DOHH2 (cell line): Measurements from ENCODE around the gene ANGPT4.

Experiments used
- H3F3A ChIP-seq: fragments of 200-600 bp; sonication (generic), shearing (Covaris generic); 2 replicates; pipeline ENCODE4 v1.6.0; 2016; ENCODE audit warnings: antibody characterized with exemption, mild to moderate bottlenecking; ENCODE audit not compliant: control insufficient read depth, insufficient read depth
- H3K27ac ChIP-seq: fragments of 200-600 bp; sonication (generic); 2 replicates; pipeline ENCODE4 v1.5.1; 2014; ENCODE audit warnings: low read depth, mild to moderate bottlenecking, low read length, moderate library complexity
- H3K27me3 ChIP-seq: fragments of 200-600 bp; sonication (generic); 2 replicates; pipeline ENCODE4 v1.6.1; 2014; ENCODE audit warnings: mild to moderate bottlenecking, low read length, mixed read lengths; ENCODE audit not compliant: control insufficient read depth
- H3K36me3 ChIP-seq: fragments of 200-600 bp; sonication (generic); 2 replicates; pipeline ENCODE4 v1.6.1; 2014; ENCODE audit warnings: mild to moderate bottlenecking, low read length, moderate library complexity, mixed read lengths; ENCODE audit not compliant: control insufficient read depth
- H3K4me1 ChIP-seq: fragments of 200-600 bp; sonication (generic); 2 replicates; pipeline ENCODE4 v1.6.1; 2014; ENCODE audit warnings: mild to moderate bottlenecking, low read length, mixed read lengths; ENCODE audit not compliant: control insufficient read depth
- H3K4me2 ChIP-seq: fragments of 200-600 bp; sonication (generic); 2 replicates; pipeline ENCODE4 v1.6.0; 2014; ENCODE audit warnings: mild to moderate bottlenecking, low read length, moderate library complexity
- H3K4me3 ChIP-seq: fragments of 200-600 bp; sonication (generic); 2 replicates; pipeline ENCODE4 v1.5.1; 2014; ENCODE audit warnings: mild to moderate bottlenecking, low read length, mixed read lengths
- H3K79me2 ChIP-seq: fragments of 200-600 bp; sonication (generic); 2 replicates; pipeline ENCODE4 v1.6.1; 2014; ENCODE audit warnings: mild to moderate bottlenecking, low read length, mixed read lengths; ENCODE audit not compliant: control insufficient read depth
- H3K9me2 ChIP-seq: fragments of 200-600 bp; sonication (generic); replicated peaks from 2 replicates; pipeline ENCODE4 v1.6.1; 2014; ENCODE audit warnings: mild to moderate bottlenecking, low read length, mixed read lengths; ENCODE audit not compliant: control insufficient read depth
- H3K9me3 ChIP-seq: fragments of 200-600 bp; sonication (generic); 2 replicates; pipeline ENCODE4 v1.6.1; 2014; ENCODE audit warnings: antibody characterized with exemption, low read length, mixed read lengths; ENCODE audit not compliant: control insufficient read depth, insufficient read depth
- H4K20me1 ChIP-seq: fragments of 200-600 bp; sonication (generic); 2 replicates; pipeline ENCODE4 v1.6.0; 2014; ENCODE audit warnings: low read depth, mild to moderate bottlenecking, antibody characterized with exemption, low read length, moderate library complexity; ENCODE audit not compliant: control insufficient read depth, insufficient read depth
- EZH2phosphoT487 ChIP-seq: fragments of 200-600 bp; sonication (generic); IDR thresholded peaks from 2 replicates; pipeline ENCODE4 v1.6.1; 2017; ENCODE audit warnings: borderline replicate concordance, mild to moderate bottlenecking, antibody characterized with exemption, low read length, moderate library complexity, mixed read lengths
- TF ChIP-seq, protein P1 (sequence below): fragments of 200-600 bp; sonication (generic); IDR thresholded peaks from one replicate; pipeline ENCODE4 v1.5.1; 2014; ENCODE audit warnings: antibody characterized with exemption, mild to moderate bottlenecking, low read depth, low read length; ENCODE audit not compliant: poor library complexity, severe bottlenecking

ANGPT4 gene

DNA sequence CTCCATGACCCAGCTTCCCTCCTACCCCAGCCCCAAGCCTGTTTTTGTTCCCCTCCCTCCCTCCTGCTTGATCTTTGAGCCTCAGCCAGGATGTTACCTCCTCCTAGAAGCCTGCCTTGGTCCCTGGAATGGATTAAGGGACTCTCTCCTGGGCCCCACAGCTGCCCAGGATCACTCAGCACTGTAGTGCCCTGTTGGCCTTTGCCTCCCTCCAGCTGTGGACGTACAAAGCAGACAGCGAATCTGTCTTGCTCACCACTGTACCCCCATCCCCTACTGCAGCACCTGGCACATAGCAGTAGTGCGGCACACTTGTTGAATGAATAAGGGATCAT, 94.4 kb downstream of the ANGPT4 start:
- H3K9me3 ChIP-seq: no peaks in the 10 kb centered on the region; the same call in 1 of the 2 replicates
- no peaks in the 10 kb centered on the region for H3K9me2 ChIP-seq
- H3K4me3 ChIP-seq: no peak overlapping the region
- no peaks in the 10 kb centered on the region for H3K27me3 ChIP-seq
- no peaks in the 10 kb centered on the region for H3F3A ChIP-seq
- H3K4me2 ChIP-seq: no peak overlapping the region
- H3K79me2 ChIP-seq: no peaks in the 10 kb centered on the region
- no peak overlapping the region for H3K27ac ChIP-seq
- no peak for TF ChIP-seq EZH2phosphoT487
- TF ChIP-seq, protein P1, sequence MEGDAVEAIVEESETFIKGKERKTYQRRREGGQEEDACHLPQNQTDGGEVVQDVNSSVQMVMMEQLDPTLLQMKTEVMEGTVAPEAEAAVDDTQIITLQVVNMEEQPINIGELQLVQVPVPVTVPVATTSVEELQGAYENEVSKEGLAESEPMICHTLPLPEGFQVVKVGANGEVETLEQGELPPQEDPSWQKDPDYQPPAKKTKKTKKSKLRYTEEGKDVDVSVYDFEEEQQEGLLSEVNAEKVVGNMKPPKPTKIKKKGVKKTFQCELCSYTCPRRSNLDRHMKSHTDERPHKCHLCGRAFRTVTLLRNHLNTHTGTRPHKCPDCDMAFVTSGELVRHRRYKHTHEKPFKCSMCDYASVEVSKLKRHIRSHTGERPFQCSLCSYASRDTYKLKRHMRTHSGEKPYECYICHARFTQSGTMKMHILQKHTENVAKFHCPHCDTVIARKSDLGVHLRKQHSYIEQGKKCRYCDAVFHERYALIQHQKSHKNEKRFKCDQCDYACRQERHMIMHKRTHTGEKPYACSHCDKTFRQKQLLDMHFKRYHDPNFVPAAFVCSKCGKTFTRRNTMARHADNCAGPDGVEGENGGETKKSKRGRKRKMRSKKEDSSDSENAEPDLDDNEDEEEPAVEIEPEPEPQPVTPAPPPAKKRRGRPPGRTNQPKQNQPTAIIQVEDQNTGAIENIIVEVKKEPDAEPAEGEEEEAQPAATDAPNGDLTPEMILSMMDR: no peak
- no peaks in the 10 kb centered on the region for H3K36me3 ChIP-seq
- no peaks in the 10 kb centered on the region for H4K20me1 ChIP-seq
- peaks cover 9% of the 10 kb centered on the region for H3K4me1 ChIP-seq

GRCh38 chr20:821046-821730, 94.9 kb downstream of the ANGPT4 start:
- no peak for TF ChIP-seq EZH2phosphoT487
- TF ChIP-seq, protein P1: no peak
- Histone ChIP-seq H3K9me2 (no peaks in the 10 kb centered on the region), H3K9me3 (no peaks in the 10 kb centered on the region; the same call in 1 of the 2 replicates), H3K27me3 (no peaks in the 10 kb centered on the region), H3F3A (no peaks in the 10 kb centered on the region), H3K79me2 (no peaks in the 10 kb centered on the region), H3K27ac (no peak overlapping the region), H4K20me1 (no peaks in the 10 kb centered on the region), H3K4me3 (no peak overlapping the region), H3K4me1 (peaks cover 9% of the 10 kb centered on the region), H3K36me3 (no peaks in the 10 kb centered on the region), H3K4me2 (no peak overlapping the region)

GRCh38 chr20:820323-820953, 95.7 kb downstream of the ANGPT4 start:
- Histone ChIP-seq H3K79me2 (no peaks in the 10 kb centered on the region), H3K9me2 (no peaks in the 10 kb centered on the region), H3K9me3 (no peaks in the 10 kb centered on the region; the same call in 1 of the 2 replicates), H3K27me3 (no peaks in the 10 kb centered on the region), H3K36me3 (no peaks in the 10 kb centered on the region), H3F3A (no peaks in the 10 kb centered on the region), H3K4me1 (peaks cover 9% of the 10 kb centered on the region), H3K4me3 (no peak overlapping the region), H3K27ac (no peak overlapping the region), H3K4me2 (no peak overlapping the region), H4K20me1 (no peaks in the 10 kb centered on the region)
- no peak for TF ChIP-seq EZH2phosphoT487
- TF ChIP-seq, protein P1: no peak
